ENCODE results near the gene FHIP2A. TPM values are rescaled to one million over a fixed set of nuclear protein-coding genes. Genes with fewer than 3 reads are reported as not detected.

The FHIP2A gene
- total RNA-seq, 2 experiments from 2014 or later = 4.2 to 13.2 TPM

- no peak overlapping the region for H3K27ac ChIP-seq (ENCODE audit: low read depth, low read length, poor library complexity, severe bottlenecking)
- DNase-seq (ENCODE audit: low spot score) = no peak
- no peaks in the 10 kb centered on the region for H3K9me3 ChIP-seq (ENCODE audit: low read length)
- POLR2A ChIA-PET = interaction anchor here (0.5 to 1.2 kb wide), 3 partner anchors 8 to 116 kb away, joined by 3 to 4 read pairs (median 3); no protein-coding TSS in a partner anchor
- intact Hi-C loops (cut with micrococcal nuclease; ENCODE audit: unreplicated experiment) = loop anchor here (10.0 kb wide), 1 partner anchor 183 kb away; no protein-coding TSS in a partner anchor
- no peaks in the 10 kb centered on the region for H3K79me2 ChIP-seq (ENCODE audit: insufficient read depth, low read depth, low read length)
- H4K20me1 ChIP-seq (ENCODE audit: insufficient read depth, low read length) = no peaks in the 10 kb centered on the region
- CTCF ChIA-PET (ENCODE audit: unreplicated experiment) = no interaction called here
- no peak overlapping the region for H2AFZ ChIP-seq (ENCODE audit: low read length)
- TF ChIP-seq EZH2phosphoT487 (IDR thresholded peaks at IDR 0.05; ENCODE audit: borderline replicate concordance, low read depth, low read length) (no peak), CTCF (conservative IDR thresholded peaks at IDR 0.05; ENCODE audit: low read length) (no peak)
- no peak overlapping the region for H3K4me3 ChIP-seq (ENCODE audit: low read depth, low read length, poor library complexity, severe bottlenecking)
- H3K4me1 ChIP-seq (ENCODE audit: insufficient read depth, low read length, poor library complexity, severe bottlenecking) = no peaks in the 10 kb centered on the region
- no peak overlapping the region for H3K4me2 ChIP-seq (ENCODE audit: low read length)
- H3K36me3 ChIP-seq (ENCODE audit: insufficient read depth, low read length) = no peaks in the 10 kb centered on the region
- no peaks in the 10 kb centered on the region for H3K9me2 ChIP-seq (ENCODE audit: insufficient read depth, low read length)
- BruUV-seq (replicated peaks) = no TSS peak
Observed at GRCh38 chr10:114871379-114871778, 49.8 kb downstream of the FHIP2A start.

Other genes with a start within 250 kb of the FHIP2A start
- gene ABLIM1, start 163.5 kb upstream of the FHIP2A start, total RNA-seq (2014; rRNA removed; shearing (Covaris generic)) = 61.1 and 94.2 TPM in 2 replicates
- gene ABLIM1, start 163.5 kb upstream of the FHIP2A start, total RNA-seq (2022) = 246 and 268 TPM in 2 replicates
- 18.7 and 30.8 TPM in 2 replicates for gene TRUB1, start 116.4 kb downstream of the FHIP2A start, total RNA-seq (2014; rRNA removed; shearing (Covaris generic))
- 21.5 and 25.1 TPM in 2 replicates for gene TRUB1, start 116.4 kb downstream of the FHIP2A start, total RNA-seq (2022)

Measured in OCI-LY7 (cell line).